Smooth muscle cell (in vitro differentiated cells): ENCODE measurements around the gene CEP120. TPM values are rescaled to one million over a fixed set of nuclear protein-coding genes. Genes with fewer than 3 reads are reported as not detected.

Experiments
- DNase-seq: peaks from one replicate; lab custom pipeline; 2025; ENCODE audit not compliant: unreplicated experiment; lab: John Stamatoyannopoulos, UW
- H2AFZ ChIP-seq: fragments of 200-600 bp; sonication (generic); 2 replicates; pipeline ENCODE4 v1.6.0; 2016; ENCODE audit warnings: antibody characterized with exemption, low read depth, mild to moderate bottlenecking
- H3F3A ChIP-seq: fragments of 200-600 bp; sonication (generic); 2 replicates; pipeline ENCODE4 v1.6.0; 2017; ENCODE audit warnings: antibody characterized with exemption, low read depth
- H3K27ac ChIP-seq: fragments of 200-600 bp; sonication (generic); 2 replicates; pipeline ENCODE4 v1.5.1; 2016; ENCODE audit warnings: low read depth, mild to moderate bottlenecking
- H3K27me3 ChIP-seq: fragments of 200-600 bp; sonication (generic); 2 replicates; pipeline ENCODE4 v1.6.1; 2016; ENCODE audit warnings: low read depth, mild to moderate bottlenecking
- H3K36me3 ChIP-seq: fragments of 200-600 bp; sonication (generic); 2 replicates; pipeline ENCODE4 v1.5.1; 2016; ENCODE audit warnings: low read depth
- H3K4me1 ChIP-seq: fragments of 200-600 bp; sonication (generic); 2 replicates; pipeline ENCODE4 v1.5.1; 2016; ENCODE audit warnings: low read depth
- H3K4me2 ChIP-seq: fragments of 200-600 bp; sonication (generic); 2 replicates; pipeline ENCODE4 v1.6.0; 2016; ENCODE audit warnings: mild to moderate bottlenecking
- H3K4me3 ChIP-seq: fragments of 200-600 bp; sonication (generic); 2 replicates; pipeline ENCODE4 v1.5.1; 2016; ENCODE audit warnings: mild to moderate bottlenecking
- H3K79me2 ChIP-seq: fragments of 200-600 bp; sonication (generic); 2 replicates; pipeline ENCODE4 v1.6.0; 2016; ENCODE audit warnings: low read depth, mild to moderate bottlenecking
- H3K9ac ChIP-seq: fragments of 200-600 bp; sonication (generic); 2 replicates; pipeline ENCODE4 v1.6.0; 2016; ENCODE audit warnings: low read depth
- H3K9me3 ChIP-seq: fragments of 200-600 bp; sonication (generic); replicated peaks from 2 replicates; pipeline ENCODE4 v1.5.1; 2016; ENCODE audit warnings: low read depth
- H4K20me1 ChIP-seq: fragments of 200-600 bp; sonication (generic); 2 replicates; pipeline ENCODE4 v1.6.0; 2016; ENCODE audit warnings: low read depth
- CTCF ChIP-seq: fragments of 200-600 bp; sonication (generic); IDR thresholded peaks from 2 replicates; pipeline ENCODE4 v1.5.1; 2017; ENCODE audit warnings: borderline replicate concordance, mild to moderate bottlenecking, antibody characterized with exemption; ENCODE audit not compliant: insufficient read depth, poor library complexity, severe bottlenecking
- WGBS: methylation state at CpG from one replicate; pipeline ENCODE4 v1.1.7; 2016; ENCODE audit warnings: low lambda C conversion rate; 5-methylcytosine and 5-hydroxymethylcytosine counted together
- polyA plus RNA-seq: library from polyadenylated mRNA; unstranded; fragments of >200 nt; fragmentation: Nextera tagmentation; extraction: Ambion mirVana; gene quantifications from 2 replicates; pipeline ENCODE4 v1.2.1, GENCODE V29; 2016
- total RNA-seq: library from RNA; depleted of rRNA; stranded (reverse); fragments of >200 nt; gene quantifications from 2 replicates; pipeline ENCODE4 v1.2.3, GENCODE V29; 2014

Gene CEP120
- total and polyA plus RNA-seq, 2 experiments from 2014 or later, result 6.5 to 30.2 TPM

- no peak for DNase-seq
- Histone ChIP-seq H4K20me1 (no peaks in the 10 kb centered on the region), H3K36me3 (peaks cover 3% of the 10 kb centered on the region), H3K79me2 (no peaks in the 10 kb centered on the region), H3K4me1 (no peaks in the 10 kb centered on the region), H3K4me2 (no peak overlapping the region), H3K4me3 (no peak overlapping the region), H2AFZ (no peak overlapping the region), H3K27me3 (no peaks in the 10 kb centered on the region), H3F3A (no peaks in the 10 kb centered on the region), H3K27ac (no peak overlapping the region), H3K9ac (no peak overlapping the region), H3K9me3 (no peaks in the 10 kb centered on the region)
- WGBS, result 96% methylated on average over 1 of the region's 1 CpG
- no peak for TF ChIP-seq CTCF
Measured at GRCh38 chr5:123391009-123391408, 32.2 kb downstream of the CEP120 start.

- Histone ChIP-seq H3K4me2 (no peak overlapping the region), H3K27ac (no peak overlapping the region), H3K9me3 (no peaks in the 10 kb centered on the region), H3K36me3 (peaks cover 3% of the 10 kb centered on the region), H3K4me1 (no peaks in the 10 kb centered on the region), H3F3A (no peaks in the 10 kb centered on the region), H3K27me3 (no peaks in the 10 kb centered on the region), H3K79me2 (no peaks in the 10 kb centered on the region), H3K4me3 (no peak overlapping the region), H2AFZ (no peak overlapping the region), H3K9ac (no peak overlapping the region), H4K20me1 (no peaks in the 10 kb centered on the region)
- DNase-seq, result no peak
- TF ChIP-seq CTCF, result no peak
Measured at GRCh38 chr5:123389794-123390193, 33.4 kb downstream of the CEP120 start.

DNA sequence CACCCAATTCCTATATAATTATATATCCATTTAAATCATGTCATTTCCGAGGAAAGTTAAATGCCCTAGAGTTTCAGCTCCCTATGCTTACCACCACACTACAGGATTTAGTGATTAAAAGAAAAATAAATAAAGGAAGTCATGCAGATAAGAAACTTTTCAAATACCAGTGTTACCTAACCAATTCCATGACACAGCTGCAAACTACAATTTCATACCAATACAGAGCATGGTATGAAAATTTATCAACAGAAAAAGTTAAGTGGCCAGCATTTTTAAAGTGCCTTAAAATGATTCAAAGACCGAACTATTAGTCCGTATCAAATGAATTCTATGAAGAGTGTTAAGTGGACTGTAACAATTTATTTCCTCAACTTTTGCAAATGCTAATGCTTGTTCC, 35.9 kb downstream of the CEP120 start:
- no peak for TF ChIP-seq CTCF
- no peak overlapping the region for H2AFZ ChIP-seq
- no peak overlapping the region for H3K27ac ChIP-seq
- no peaks in the 10 kb centered on the region for H3K27me3 ChIP-seq
- no peak overlapping the region for H3K4me2 ChIP-seq
- H3K4me1 ChIP-seq, result no peaks in the 10 kb centered on the region
- no peaks in the 10 kb centered on the region for H3K9me3 ChIP-seq
- H3K36me3 ChIP-seq, result peaks cover 3% of the 10 kb centered on the region
- no peaks in the 10 kb centered on the region for H4K20me1 ChIP-seq
- WGBS, result 75% methylated on average over 3 of the region's 3 CpGs
- H3K79me2 ChIP-seq, result no peaks in the 10 kb centered on the region
- no peak for DNase-seq
- H3K4me3 ChIP-seq, result no peak overlapping the region
- H3F3A ChIP-seq, result no peaks in the 10 kb centered on the region
- no peak overlapping the region for H3K9ac ChIP-seq

- no peaks in the 10 kb centered on the region for H3K79me2 ChIP-seq
- no peaks in the 10 kb centered on the region for H3F3A ChIP-seq
- 100% methylated on average over 1 of the region's 1 CpG for WGBS
- TF ChIP-seq CTCF, result no peak
- no peak overlapping the region for H3K4me2 ChIP-seq
- H3K4me3 ChIP-seq, result no peak overlapping the region
- no peaks in the 10 kb centered on the region for H3K9me3 ChIP-seq
- peaks cover 13% of the 10 kb centered on the region for H3K36me3 ChIP-seq
- no peak for DNase-seq
- no peak overlapping the region for H3K9ac ChIP-seq
- no peaks in the 10 kb centered on the region for H3K27me3 ChIP-seq
- no peaks in the 10 kb centered on the region for H3K4me1 ChIP-seq
- H3K27ac ChIP-seq, result no peak overlapping the region
- H4K20me1 ChIP-seq, result no peaks in the 10 kb centered on the region
- H2AFZ ChIP-seq, result no peak overlapping the region
Measured at GRCh38 chr5:123382252-123382651, 41.0 kb downstream of the CEP120 start.
